Cardiac ventricle fibroblast (primary cell): ENCODE results near the gene OR51L1. TPM values are rescaled to one million over a fixed set of nuclear protein-coding genes. Genes with fewer than 3 reads are reported as not detected.

Experiments
- total RNA-seq: library from RNA; depleted of rRNA; stranded (reverse); fragments of >200 nt; gene quantifications from 2 replicates; pipeline ENCODE4 v1.2.3, GENCODE V29; 2015

The OR51L1 gene, protein sequence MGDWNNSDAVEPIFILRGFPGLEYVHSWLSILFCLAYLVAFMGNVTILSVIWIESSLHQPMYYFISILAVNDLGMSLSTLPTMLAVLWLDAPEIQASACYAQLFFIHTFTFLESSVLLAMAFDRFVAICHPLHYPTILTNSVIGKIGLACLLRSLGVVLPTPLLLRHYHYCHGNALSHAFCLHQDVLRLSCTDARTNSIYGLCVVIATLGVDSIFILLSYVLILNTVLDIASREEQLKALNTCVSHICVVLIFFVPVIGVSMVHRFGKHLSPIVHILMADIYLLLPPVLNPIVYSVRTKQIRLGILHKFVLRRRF
- not detected in 2 replicates for total RNA-seq

DNA sequence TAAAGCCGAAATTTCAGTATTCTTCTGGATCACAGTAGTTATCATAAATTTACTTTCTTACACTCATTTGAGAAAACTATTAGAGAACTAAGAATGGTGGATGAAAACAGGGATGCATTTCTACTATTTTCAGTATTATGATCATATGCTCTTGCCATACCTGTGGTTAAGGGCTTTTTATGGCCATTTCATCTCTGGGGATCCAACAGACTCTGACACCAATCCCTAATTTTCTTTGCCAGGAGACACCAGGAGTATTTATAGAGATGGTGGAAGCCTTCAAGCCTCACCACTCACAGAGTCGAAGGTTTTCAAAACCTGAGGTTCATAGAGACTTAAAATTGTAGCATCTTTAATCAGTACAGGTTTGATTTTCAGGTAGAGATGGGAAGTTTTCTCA is at the start of gene OR51L1:
Gene OR51L1 (plus strand): TSS at position 301 of the 400 bp plus-strand sequence. CDS start 4,132 bp downstream, outside the sequence.

DNA sequence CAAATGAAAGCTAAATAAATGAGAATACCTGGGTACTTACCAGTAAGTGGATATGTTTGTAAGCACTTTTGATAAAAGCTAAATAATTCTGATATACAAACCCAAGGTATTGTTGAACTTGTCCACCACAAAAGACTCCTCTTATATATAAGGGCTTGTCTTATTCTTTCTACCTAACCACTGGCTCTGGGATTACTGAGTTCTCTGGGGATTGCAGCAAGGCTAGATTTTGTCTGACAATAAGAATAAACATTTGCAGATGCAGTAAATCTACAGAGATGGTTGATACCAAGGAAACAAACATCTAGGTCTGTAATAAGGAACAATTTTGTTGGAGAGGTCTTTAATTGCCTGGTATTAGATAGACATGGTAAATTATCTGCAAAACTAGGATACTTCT is 47.1 kb upstream of the OR51L1 start, which contains the start of gene OR51A4:
Gene OR51A4 (minus strand): TSS at position 101 of the 400 bp plus-strand sequence. CDS start 505 bp downstream, outside the sequence.

DNA sequence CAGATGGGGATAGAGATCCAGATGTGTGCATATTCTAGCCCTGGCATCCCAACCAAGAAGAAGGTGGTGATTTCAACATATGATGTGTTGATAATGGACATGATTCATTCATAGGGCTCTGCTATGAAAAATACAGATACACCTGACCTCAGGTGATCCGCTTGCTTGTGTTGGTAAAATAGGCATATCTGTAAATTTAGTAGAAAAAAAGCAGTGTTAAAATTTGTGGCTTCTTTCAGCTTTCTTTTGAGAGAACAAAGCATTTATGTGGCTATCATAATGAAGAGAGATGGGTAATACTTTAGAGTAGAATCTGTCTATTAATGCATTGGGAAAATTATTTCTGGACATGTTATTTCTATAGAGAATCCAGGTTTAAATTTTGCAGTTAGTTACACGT is 39.0 kb upstream of the OR51L1 start, which contains the start of gene OR51A2:
Gene OR51A2 (minus strand): TSS at position 101 of the 400 bp plus-strand sequence. CDS start 0 bp downstream, at position 101.

DNA sequence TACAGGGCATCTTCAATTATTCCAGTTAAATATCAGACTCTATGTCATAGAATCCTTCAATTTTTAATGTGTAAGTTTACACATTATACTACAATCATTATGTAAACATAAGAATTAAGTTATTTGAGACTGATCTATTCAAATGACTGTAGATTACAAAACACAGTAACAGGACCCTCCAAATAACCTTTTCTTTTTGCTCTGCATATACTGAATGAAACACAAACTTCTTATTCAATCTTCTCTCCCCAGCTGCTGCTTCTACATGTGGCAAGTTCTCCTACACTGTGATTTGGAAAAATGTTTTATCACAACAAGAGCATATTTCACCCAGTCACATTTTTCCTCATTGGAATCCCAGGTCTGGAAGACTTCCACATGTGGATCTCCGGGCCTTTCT is 51.6 kb downstream of the OR51L1 start, which contains the start of gene OR52J3:
Gene OR52J3 (plus strand): TSS at position 301 of the 400 bp plus-strand sequence. CDS start 0 bp downstream, at position 301.

Other genes with a start within 250 kb of the OR51L1 start
- not detected in 2 replicates for gene OR51F1, start 224.9 kb upstream of the OR51L1 start, total RNA-seq
- not detected in 2 replicates for gene OR52R1, start 190.5 kb upstream of the OR51L1 start, total RNA-seq
- not detected in 2 replicates for gene OR51F2, start 173.5 kb upstream of the OR51L1 start, total RNA-seq
- gene OR51S1, start 145.6 kb upstream of the OR51L1 start, total RNA-seq: not detected in 2 replicates
- not detected in 2 replicates for gene OR51T1, start 113.0 kb upstream of the OR51L1 start, total RNA-seq
- gene OR51A7, start 91.1 kb upstream of the OR51L1 start, total RNA-seq: not detected in 2 replicates
- gene OR51G2, start 75.5 kb upstream of the OR51L1 start, total RNA-seq: not detected in 2 replicates
- not detected in 2 replicates for gene OR51G1, start 70.5 kb upstream of the OR51L1 start, total RNA-seq
- not detected in 2 replicates for gene OR51A4, start 47.2 kb upstream of the OR51L1 start, total RNA-seq
- not detected in 2 replicates for gene OR51A2, start 39.1 kb upstream of the OR51L1 start, total RNA-seq
- gene OR52J3, start 51.7 kb downstream of the OR51L1 start, total RNA-seq: not detected in 2 replicates
- not detected in 2 replicates for gene OR52E2, start 64.8 kb downstream of the OR51L1 start, total RNA-seq
- gene OR52E1, start 74.7 kb downstream of the OR51L1 start, total RNA-seq: not detected in 2 replicates
- gene OR52A5, start 143.5 kb downstream of the OR51L1 start, total RNA-seq: not detected in 2 replicates
- gene OR52A1, start 159.9 kb downstream of the OR51L1 start, total RNA-seq: not detected in 2 replicates
- not detected in 2 replicates for gene OR51V1, start 205.8 kb downstream of the OR51L1 start, total RNA-seq
- not detected in 2 replicates for gene HBB, start 232.2 kb downstream of the OR51L1 start, total RNA-seq
- not detected in 2 replicates for gene HBD, start 239.6 kb downstream of the OR51L1 start, total RNA-seq